OCI-M2 (cell line): ENCODE measurements around the gene DPH7.
"Not testable (repeated sequence)": the region's sequence is repeated elsewhere in the genome, so short reads cannot be mapped to it uniquely, and the experiment has no call there.

Experiments used
- DNase-seq: peaks from one replicate; lab custom pipeline; 2025; ENCODE audit not compliant: unreplicated experiment; lab: John Stamatoyannopoulos, UW

The DPH7 gene

GRCh38 chr9:137606734-137607138, 28.0 kb upstream of the DPH7 start:
- no peak for DNase-seq

GRCh38 chr9:137606005-137606621, 27.4 kb upstream of the DPH7 start:
- DNase-seq: no peak

GRCh38 chr9:137605121-137606004, 26.6 kb upstream of the DPH7 start, which contains the start of gene ARRDC1:
TSS of gene ARRDC1 (plus strand) at chr9:137605686. CDS start at chr9:137605718, 32 bp downstream.
- DNase-seq: no peak

- DNase-seq: no peak
Observed at GRCh38 chr9:137604345-137605086, 25.8 kb upstream of the DPH7 start.

GRCh38 chr9:137603879-137604278, 25.2 kb upstream of the DPH7 start:
- no peak for DNase-seq

- no peak for DNase-seq
Observed at GRCh38 chr9:137602661-137603060, 23.9 kb upstream of the DPH7 start.

- no peak for DNase-seq
Observed at GRCh38 chr9:137598943-137599342, 20.2 kb upstream of the DPH7 start.

- not testable (repeated sequence) for DNase-seq
Observed at GRCh38 chr9:137596577-137596976, 17.9 kb upstream of the DPH7 start.

- no peak for DNase-seq
Observed at GRCh38 chr9:137593176-137593575, 14.5 kb upstream of the DPH7 start.

- no peak for DNase-seq
Observed at GRCh38 chr9:137592767-137593166, 14.0 kb upstream of the DPH7 start.

- peak; percentile 29 for DNase-seq
Observed at GRCh38 chr9:137590469-137591383, 12.0 kb upstream of the DPH7 start, which contains the start of gene ZMYND19. TSS of gene ZMYND19 (minus strand) at chr9:137590512. CDS start at chr9:137590263, 249 bp downstream.

- DNase-seq: no peak
Observed at GRCh38 chr9:137590123-137590468, 11.4 kb upstream of the DPH7 start.

GRCh38 chr9:137589441-137590122, 10.9 kb upstream of the DPH7 start:
- no peak for DNase-seq

- no peak for DNase-seq
Observed at GRCh38 chr9:137588891-137589290, 10.2 kb upstream of the DPH7 start.

- no peak for DNase-seq
Observed at GRCh38 chr9:137588311-137588710, 9.6 kb upstream of the DPH7 start.

GRCh38 chr9:137586854-137587253, 8.1 kb upstream of the DPH7 start:
- DNase-seq: no peak

- no peak for DNase-seq
Observed at GRCh38 chr9:137583957-137584356, 5.2 kb upstream of the DPH7 start.

GRCh38 chr9:137583347-137583746, 4.6 kb upstream of the DPH7 start:
- no peak for DNase-seq

GRCh38 chr9:137582286-137582860, 3.6 kb upstream of the DPH7 start:
- DNase-seq: no peak
